Stimulated activated CD8-positive, alpha-beta memory T cell treated with anti-CD3 and anti-CD28 coated beads, Interleukin-2, amount 100 ng/mL, for 1 hour (primary cell): ENCODE measurements around the gene LAMTOR2.
"Not testable (repeated sequence)": the region's sequence is repeated elsewhere in the genome, so short reads cannot be mapped to it uniquely, and the experiment has no call there.

Experiments used
- DNase-seq, 2 donors: peaks; one replicate each; pipeline ENCODE4 v3.0.0-alpha.2; 2020; ENCODE audit warnings: low read depth in 2 of 2

The LAMTOR2 gene

DNA sequence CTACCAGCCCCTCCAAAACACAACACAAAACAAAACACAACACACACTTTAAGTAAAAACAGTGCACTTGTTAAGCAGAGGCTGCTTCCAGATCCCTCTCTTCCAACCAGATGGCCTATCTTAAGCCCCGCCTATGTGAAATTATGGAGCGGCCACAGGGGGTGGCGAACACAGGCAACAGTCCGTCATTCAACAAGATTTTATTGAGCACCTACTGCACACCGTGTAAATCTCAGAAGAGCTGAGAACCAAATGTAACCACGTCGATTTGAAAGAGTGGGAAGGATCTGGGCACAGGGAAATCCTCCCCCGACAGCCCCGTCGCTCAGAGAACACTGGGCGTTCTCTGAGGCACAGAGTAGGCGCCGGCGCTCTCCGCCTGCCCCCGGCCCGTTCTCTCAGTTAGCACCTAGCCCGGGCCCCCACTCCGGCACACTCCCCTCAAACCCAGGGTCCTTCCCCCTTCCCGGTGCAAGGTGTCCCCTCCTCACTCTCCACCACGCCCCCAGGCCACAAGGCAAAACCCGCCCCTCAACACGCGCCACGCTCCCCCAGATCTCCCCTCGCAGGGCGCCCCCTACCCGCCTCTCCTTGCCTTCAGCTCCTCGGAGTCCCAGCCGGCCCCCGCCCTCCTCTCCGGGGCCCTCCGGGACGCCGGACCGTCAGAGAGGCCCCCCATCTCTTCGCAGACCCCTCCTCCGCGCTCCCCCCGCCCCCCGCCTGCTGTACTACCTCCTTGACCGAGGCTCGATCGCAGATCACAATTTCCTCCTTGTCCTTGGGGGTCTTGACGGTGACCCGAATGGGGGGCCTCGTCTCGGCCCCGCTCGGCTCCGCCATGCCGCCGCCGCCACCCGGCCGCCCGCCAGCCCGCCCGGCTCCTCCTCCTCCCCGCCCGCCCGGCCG, 1.5 kb upstream of the LAMTOR2 start:
- peak; percentile 20 to 55 for DNase-seq

GRCh38 chr1:156053768-156054499, 648 bp upstream of the LAMTOR2 start, which contains the start of gene UBQLN4:
UBQLN4 (minus strand) TSS chr1:156053798; CDS start chr1:156053701, 97 bp downstream.
- DNase-seq, result peak; percentile 61 to 77

DNA sequence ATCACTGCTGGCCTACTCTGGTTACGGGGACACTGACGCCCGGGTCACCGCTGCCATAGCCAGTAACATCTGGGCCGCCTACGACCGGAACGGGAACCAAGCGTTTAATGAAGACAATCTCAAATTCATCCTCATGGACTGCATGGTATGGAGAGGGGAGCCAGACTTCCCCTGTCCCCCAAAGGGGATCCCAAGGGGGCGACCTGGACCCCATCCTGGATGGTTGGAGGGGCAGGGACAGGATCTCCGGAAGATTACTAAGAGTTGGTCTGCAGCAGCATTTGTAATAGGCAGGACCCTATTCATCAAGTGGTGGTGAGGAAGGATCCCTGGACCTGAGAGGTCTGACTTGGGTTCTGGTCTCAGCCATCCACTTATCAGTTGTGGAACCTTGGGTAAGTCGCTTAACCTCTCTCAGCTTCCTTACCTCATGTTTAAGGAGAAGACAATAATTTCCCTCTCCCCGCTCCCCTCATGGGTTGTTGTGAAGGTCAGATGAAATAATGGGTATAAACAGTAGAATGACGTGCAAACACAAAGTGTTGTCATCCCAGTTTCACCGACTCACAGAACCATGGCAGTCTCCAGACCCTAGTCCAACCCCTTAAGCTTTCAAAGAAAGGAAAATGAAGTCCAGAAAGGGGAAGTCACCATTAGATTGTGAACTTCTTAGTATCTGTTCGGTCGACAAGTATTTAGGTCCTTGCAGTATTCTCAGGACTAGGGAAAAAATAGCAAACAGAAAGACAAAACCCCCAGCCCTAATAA, 883 bp downstream of the LAMTOR2 start:
- no peak for DNase-seq

GRCh38 chr1:156056326-156056849, 1.8 kb downstream of the LAMTOR2 start:
- no peak for DNase-seq

DNA sequence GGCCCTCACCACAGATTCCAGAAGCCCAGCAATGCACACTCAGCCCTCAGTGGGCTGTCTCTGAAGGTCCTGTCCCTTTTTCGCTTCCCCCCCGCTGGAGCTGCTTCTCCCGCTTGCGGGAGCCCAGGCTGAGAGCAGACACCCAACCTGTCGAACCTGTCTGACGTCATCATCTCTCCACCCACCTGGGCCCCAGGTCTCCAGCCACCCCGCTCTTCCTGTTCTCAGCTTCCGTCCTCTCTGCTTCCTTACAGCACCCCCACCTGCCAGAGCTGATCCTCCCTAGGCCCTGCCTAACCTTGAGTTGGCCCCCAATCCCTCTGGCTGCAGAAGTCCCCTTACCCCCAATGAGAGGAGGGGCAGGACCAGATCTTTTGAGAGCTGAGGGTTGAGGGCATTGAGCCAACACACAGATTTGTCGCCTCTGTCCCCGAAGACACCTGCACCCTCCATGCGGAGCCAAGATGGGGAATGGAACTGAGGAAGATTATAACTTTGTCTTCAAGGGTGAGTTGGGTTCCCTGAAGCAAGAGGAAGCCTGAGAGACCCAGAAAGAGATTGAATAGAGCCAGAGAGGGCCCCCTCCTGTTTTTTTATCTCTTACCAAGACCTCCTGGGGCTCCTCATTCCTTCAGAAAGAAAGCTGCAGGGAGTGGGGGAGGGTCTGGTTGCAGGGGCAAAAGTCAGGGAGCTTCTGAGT, 6.5 kb downstream of the LAMTOR2 start, which contains the start of gene RAB25:
Gene RAB25, plus strand, starts transcription at position 224 of the 700 bp plus-strand sequence. Its CDS starts 241 bp downstream, at position 465.
- DNase-seq, result no peak

DNA sequence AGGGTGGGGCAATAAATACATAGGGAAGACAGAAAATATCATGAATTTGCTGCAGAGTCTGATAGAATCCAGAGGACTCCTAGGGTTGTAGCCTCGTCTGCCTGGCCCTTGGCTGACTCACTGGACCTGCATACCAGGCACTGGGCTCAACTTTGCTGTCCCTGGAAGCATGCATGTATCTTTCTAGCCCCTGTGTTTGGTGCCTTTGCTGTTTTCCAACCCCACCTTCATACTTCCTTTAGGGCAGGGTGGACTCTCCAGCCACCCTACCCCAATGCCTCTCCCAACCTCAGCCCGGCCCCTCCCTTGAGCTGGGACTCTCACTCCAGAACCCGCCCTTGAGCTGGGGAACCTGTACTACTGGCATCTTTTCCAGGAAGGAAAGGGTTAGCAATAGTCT, 7.6 kb downstream of the LAMTOR2 start:
- DNase-seq, result no peak

DNA sequence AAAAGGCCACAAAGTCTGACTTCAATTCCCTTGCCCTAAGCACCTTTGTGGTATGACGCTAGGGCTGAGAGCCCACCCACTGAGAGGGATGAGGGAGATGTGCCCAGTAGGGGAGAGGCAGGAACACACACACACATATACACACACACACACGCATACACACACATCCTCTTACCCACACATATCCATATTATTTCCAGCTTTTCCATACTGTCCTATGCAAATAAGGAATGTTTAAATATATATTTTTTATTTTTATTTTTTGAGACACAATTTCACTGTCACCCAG, 9.4 kb downstream of the LAMTOR2 start:
- DNase-seq, result no peak

DNA sequence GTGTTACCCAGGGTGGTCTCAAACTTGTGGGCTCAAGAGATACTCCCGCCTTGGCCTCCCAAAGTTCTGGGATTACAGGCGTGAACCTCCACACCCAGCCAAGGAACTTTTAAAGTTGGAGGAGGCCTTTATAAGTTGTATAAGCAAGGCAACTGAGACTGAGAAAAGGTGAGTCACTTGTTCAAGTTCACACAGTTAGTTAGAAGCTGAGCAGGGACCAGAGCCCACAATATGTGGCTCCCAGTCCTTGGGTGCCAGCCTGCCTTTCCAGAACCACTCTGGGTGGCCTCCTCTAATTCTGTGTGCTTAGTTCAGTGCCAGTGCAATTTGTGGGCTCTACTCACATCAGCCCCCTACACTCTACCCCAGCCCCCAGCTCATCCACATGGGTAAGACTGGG, 10.0 kb downstream of the LAMTOR2 start:
- DNase-seq, result no peak

- no peak for DNase-seq
Measured at GRCh38 chr1:156065212-156065611, 10.6 kb downstream of the LAMTOR2 start.

- DNase-seq, result no peak
Measured at GRCh38 chr1:156065871-156066270, 11.3 kb downstream of the LAMTOR2 start.

GRCh38 chr1:156067262-156067661, 12.7 kb downstream of the LAMTOR2 start:
- no peak for DNase-seq

DNA sequence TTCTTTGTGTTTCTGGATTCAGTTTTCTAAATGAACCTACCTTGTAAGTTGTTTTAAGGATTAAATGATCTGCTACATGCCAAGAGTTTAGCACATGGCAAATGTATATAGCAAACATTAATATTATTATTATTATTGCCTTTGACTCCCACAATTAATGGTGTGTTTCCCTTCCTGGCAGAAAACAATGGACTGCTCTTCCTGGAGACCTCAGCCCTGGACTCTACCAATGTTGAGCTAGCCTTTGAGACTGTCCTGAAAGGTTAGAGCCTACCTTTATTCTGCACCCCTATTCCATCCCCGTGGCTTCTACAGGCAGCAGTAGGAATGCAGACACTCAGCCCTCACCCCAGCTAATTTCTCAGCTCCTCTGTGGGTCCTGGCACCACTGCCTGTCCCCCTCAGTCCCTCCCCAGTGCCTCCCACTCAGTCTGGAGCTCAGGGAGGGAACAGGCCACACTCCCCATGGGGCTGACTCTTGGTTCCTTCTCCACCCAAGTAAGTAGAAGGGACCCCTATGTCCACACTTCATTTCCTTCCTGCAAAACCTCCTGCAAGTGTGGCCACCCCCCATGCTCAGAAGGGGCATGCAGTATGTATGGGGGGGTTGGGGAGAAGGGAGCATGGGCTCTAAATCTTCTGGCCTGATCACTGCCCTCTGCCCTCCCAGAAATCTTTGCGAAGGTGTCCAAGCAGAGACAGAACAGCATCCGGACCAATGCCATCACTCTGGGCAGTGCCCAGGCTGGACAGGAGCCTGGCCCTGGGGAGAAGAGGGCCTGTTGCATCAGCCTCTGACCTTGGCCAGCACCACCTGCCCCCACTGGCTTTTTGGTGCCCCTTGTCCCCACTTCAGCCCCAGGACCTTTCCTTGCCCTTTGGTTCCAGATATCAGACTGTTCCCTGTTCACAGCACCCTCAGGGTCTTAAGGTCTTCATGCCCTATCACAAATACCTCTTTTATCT, 15.2 kb downstream of the LAMTOR2 start:
- no peak for DNase-seq

DNA sequence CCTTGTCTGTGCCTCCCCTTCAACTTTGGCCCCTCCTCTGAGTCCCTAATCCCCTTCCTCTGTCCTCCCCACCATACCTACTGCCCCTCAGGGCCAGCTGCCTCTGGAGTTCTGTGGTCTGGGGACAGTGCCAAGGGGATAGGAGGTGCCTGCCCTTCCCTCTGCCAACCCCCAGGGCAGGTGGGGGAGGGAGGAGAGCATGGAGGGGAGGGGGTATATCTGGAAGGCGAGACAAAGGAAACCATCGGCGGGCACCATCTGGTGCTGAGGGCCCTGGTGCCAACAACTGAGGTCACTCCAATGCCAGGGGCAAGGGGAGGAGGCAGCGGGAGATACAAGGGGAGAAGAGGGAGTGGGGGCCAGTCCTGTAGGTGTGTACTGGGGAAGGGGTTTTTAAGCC, 16.0 kb downstream of the LAMTOR2 start:
- no peak for DNase-seq

- not testable (repeated sequence) for DNase-seq
Measured at GRCh38 chr1:156071332-156071816, 16.8 kb downstream of the LAMTOR2 start.

DNA sequence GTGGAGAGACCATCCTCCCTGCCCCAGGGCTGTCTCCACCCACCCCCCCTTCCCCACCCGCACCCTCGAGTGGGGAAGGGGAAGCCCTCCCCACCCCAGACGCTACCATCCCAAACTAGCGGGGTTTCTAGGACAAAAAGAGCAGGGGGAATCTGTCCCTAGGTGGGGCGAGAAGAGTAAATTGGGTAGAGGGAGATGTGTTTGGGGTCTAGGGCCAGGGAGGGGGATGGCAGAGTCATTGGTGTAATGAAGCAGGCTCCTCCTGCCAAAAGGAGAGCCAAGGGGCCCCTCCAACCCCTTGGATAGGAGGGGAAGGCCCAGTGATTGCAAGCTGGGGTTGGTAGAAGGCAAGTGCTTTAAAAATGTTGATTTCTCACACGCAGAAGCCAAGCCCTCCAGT, 17.7 kb downstream of the LAMTOR2 start:
- no peak for DNase-seq

- DNase-seq, result no peak
Measured at GRCh38 chr1:156073110-156073687, 18.6 kb downstream of the LAMTOR2 start.

GRCh38 chr1:156073740-156074139, 19.2 kb downstream of the LAMTOR2 start:
- DNase-seq, result no peak

GRCh38 chr1:156074661-156075060, 20.1 kb downstream of the LAMTOR2 start:
- no peak for DNase-seq

GRCh38 chr1:156075162-156075561, 20.6 kb downstream of the LAMTOR2 start:
- DNase-seq, result no peak
